Astrocyte (in vitro differentiated cells and primary cell): ENCODE measurements around the gene SNX10. TPM values are rescaled to one million over a fixed set of nuclear protein-coding genes. Genes with fewer than 3 reads are reported as not detected.

Experiments used
- DNase-seq: peaks from one replicate; pipeline ENCODE4 v3.0.0-alpha.2; 2010; ENCODE audit warnings: low read depth
- FAIRE-seq: peaks from 2 replicates; lab custom pipeline; 2011; peaks lifted over from hg19 to GRCh38; lab: Jason Lieb, UNC
- H2AFZ ChIP-seq: 2 replicates; pipeline ENCODE4 v1.6.0; 2012; ENCODE audit warnings: low read depth, low read length, inconsistent platforms
- H3K27ac ChIP-seq: 2 replicates; pipeline ENCODE4 v1.5.1; 2011; ENCODE audit warnings: low read depth, low read length, inconsistent platforms
- H3K27me3 ChIP-seq: 2 replicates; pipeline ENCODE4 v1.6.0; 2011; ENCODE audit warnings: low read length, inconsistent platforms; ENCODE audit not compliant: insufficient read depth
- H3K36me3 ChIP-seq: 2 replicates; pipeline ENCODE4 v1.5.1; 2011; ENCODE audit warnings: low read length, inconsistent platforms; ENCODE audit not compliant: insufficient read depth
- H3K4me1 ChIP-seq: 2 replicates; pipeline ENCODE4 v1.5.1; 2011; ENCODE audit warnings: low read length, inconsistent platforms; ENCODE audit not compliant: insufficient read depth
- H3K4me2 ChIP-seq: 2 replicates; pipeline ENCODE4 v1.6.0; 2012; ENCODE audit warnings: low read length, inconsistent platforms
- H3K4me3 ChIP-seq: 2 replicates; pipeline ENCODE4 v1.5.1; 2011; ENCODE audit warnings: low read depth, mild to moderate bottlenecking, low read length, inconsistent platforms; ENCODE audit not compliant: insufficient read depth
- H3K79me2 ChIP-seq: 2 replicates; pipeline ENCODE4 v1.6.0; 2012; ENCODE audit warnings: mild to moderate bottlenecking, low read length, inconsistent platforms; ENCODE audit not compliant: insufficient read depth
- H3K9ac ChIP-seq: 2 replicates; pipeline ENCODE4 v1.6.0; 2012; ENCODE audit warnings: mild to moderate bottlenecking, low read length, inconsistent platforms
- H3K9me3 ChIP-seq: 2 replicates; pipeline ENCODE4 v1.5.1; 2012; ENCODE audit warnings: low read depth, mild to moderate bottlenecking, low read length, inconsistent platforms; ENCODE audit not compliant: insufficient read depth
- H4K20me1 ChIP-seq: 2 replicates; pipeline ENCODE4 v1.6.0; 2012; ENCODE audit warnings: low read length, inconsistent platforms; ENCODE audit not compliant: insufficient read depth
- H3K27ac Mint-ChIP-seq: one replicate; pipeline ENCODE4 v1.8.0; 2021; ENCODE audit warnings: mild to moderate bottlenecking, mixed read lengths; ENCODE audit not compliant: unreplicated experiment
- H3K27me3 Mint-ChIP-seq: one replicate; pipeline ENCODE4 v1.8.0; 2021; ENCODE audit warnings: low read depth, mixed read lengths; ENCODE audit not compliant: unreplicated experiment
- H3K36me3 Mint-ChIP-seq: one replicate; pipeline ENCODE4 v1.8.0; 2021; ENCODE audit warnings: low read depth, mixed read lengths; ENCODE audit not compliant: unreplicated experiment
- H3K4me1 Mint-ChIP-seq: one replicate; pipeline ENCODE4 v1.8.0; 2021; ENCODE audit warnings: low read depth, mixed read lengths; ENCODE audit not compliant: unreplicated experiment
- H3K4me3 Mint-ChIP-seq: one replicate; pipeline ENCODE4 v1.8.0; 2021; ENCODE audit warnings: mild to moderate bottlenecking, moderate library complexity, mixed read lengths; ENCODE audit not compliant: unreplicated experiment
- H3K9me3 Mint-ChIP-seq: one replicate; pipeline ENCODE4 v1.8.0; 2021; ENCODE audit warnings: mild to moderate bottlenecking, mixed read lengths; ENCODE audit not compliant: unreplicated experiment
- EZH2 ChIP-seq: IDR thresholded peaks from 2 replicates; pipeline ENCODE4 v1.6.1; 2012; ENCODE audit warnings: mild to moderate bottlenecking, low read length, inconsistent platforms; ENCODE audit not compliant: insufficient read depth
- total RNA-seq: library from RNA; stranded (reverse); gene quantifications from 2 replicates; pipeline ENCODE4 v1.2.1, GENCODE V29; 2021
- TF ChIP-seq, protein P1 (sequence below): IDR thresholded peaks from 2 replicates; pipeline ENCODE4 v1.5.1; 2011; ENCODE audit warnings: low read depth, mild to moderate bottlenecking, inconsistent platforms, low read length, moderate library complexity; ENCODE audit not compliant: insufficient read depth

Gene SNX10
- total RNA-seq, 1 donor from 2014 or later: 5.4 TPM

DNA sequence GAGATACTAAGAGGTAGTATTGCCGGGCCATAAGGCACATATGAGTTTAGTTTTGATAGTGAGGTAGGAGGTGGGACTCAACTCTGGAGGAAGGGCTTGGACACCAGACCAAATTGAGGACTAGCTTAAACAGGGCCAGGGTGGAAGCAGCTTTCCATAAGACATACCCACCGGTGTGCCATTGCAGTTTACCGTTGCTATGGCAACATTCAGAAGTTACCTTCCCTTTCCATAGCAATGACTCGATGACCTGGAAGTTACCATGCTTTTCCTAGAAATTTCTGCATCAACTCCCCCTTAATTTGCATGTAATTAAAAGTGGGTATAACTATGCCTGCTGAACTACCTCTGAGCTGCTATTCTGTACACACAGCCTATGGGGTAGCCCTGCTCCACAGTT is 10.9 kb upstream of the SNX10 start:
- TF ChIP-seq, protein P1, sequence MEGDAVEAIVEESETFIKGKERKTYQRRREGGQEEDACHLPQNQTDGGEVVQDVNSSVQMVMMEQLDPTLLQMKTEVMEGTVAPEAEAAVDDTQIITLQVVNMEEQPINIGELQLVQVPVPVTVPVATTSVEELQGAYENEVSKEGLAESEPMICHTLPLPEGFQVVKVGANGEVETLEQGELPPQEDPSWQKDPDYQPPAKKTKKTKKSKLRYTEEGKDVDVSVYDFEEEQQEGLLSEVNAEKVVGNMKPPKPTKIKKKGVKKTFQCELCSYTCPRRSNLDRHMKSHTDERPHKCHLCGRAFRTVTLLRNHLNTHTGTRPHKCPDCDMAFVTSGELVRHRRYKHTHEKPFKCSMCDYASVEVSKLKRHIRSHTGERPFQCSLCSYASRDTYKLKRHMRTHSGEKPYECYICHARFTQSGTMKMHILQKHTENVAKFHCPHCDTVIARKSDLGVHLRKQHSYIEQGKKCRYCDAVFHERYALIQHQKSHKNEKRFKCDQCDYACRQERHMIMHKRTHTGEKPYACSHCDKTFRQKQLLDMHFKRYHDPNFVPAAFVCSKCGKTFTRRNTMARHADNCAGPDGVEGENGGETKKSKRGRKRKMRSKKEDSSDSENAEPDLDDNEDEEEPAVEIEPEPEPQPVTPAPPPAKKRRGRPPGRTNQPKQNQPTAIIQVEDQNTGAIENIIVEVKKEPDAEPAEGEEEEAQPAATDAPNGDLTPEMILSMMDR: no peak
- no peak for TF ChIP-seq EZH2
- no peaks in the 10 kb centered on the region for H3K4me1 ChIP-seq
- H3K4me3 ChIP-seq: no peak overlapping the region
- no peak overlapping the region for H3K27ac Mint-ChIP-seq
- H3K79me2 ChIP-seq: no peaks in the 10 kb centered on the region
- no peaks in the 10 kb centered on the region for H3K27me3 Mint-ChIP-seq
- no peak overlapping the region for H3K9ac ChIP-seq
- H3K4me1 Mint-ChIP-seq: no peaks in the 10 kb centered on the region
- no peak overlapping the region for H3K4me2 ChIP-seq
- H3K27ac ChIP-seq: no peak overlapping the region
- DNase-seq: no peak
- H3K36me3 Mint-ChIP-seq: no peaks in the 10 kb centered on the region
- no peaks in the 10 kb centered on the region for H4K20me1 ChIP-seq
- no peak for FAIRE-seq
- no peak overlapping the region for H3K4me3 Mint-ChIP-seq
- no peak overlapping the region for H2AFZ ChIP-seq
- H3K9me3 Mint-ChIP-seq: no peaks in the 10 kb centered on the region
- no peaks in the 10 kb centered on the region for H3K36me3 ChIP-seq
- H3K9me3 ChIP-seq: no peaks in the 10 kb centered on the region
- H3K27me3 ChIP-seq: no peaks in the 10 kb centered on the region

- Histone ChIP-seq H3K36me3 (no peaks in the 10 kb centered on the region), H3K79me2 (no peaks in the 10 kb centered on the region), H3K9ac (no peak overlapping the region), H3K9me3 (no peaks in the 10 kb centered on the region), H3K4me3 (no peak overlapping the region), H3K27ac (no peak overlapping the region), H4K20me1 (no peaks in the 10 kb centered on the region), H3K4me1 (no peaks in the 10 kb centered on the region), H3K4me2 (no peak overlapping the region), H2AFZ (no peak overlapping the region), H3K27me3 (no peaks in the 10 kb centered on the region)
- no peaks in the 10 kb centered on the region for H3K4me1 Mint-ChIP-seq
- H3K27ac Mint-ChIP-seq: no peak overlapping the region
- no peak overlapping the region for H3K4me3 Mint-ChIP-seq
- H3K36me3 Mint-ChIP-seq: no peaks in the 10 kb centered on the region
- no peak for FAIRE-seq
- DNase-seq: no peak
- peaks cover 3% of the 10 kb centered on the region for H3K27me3 Mint-ChIP-seq
- H3K9me3 Mint-ChIP-seq: no peaks in the 10 kb centered on the region
- TF ChIP-seq, protein P1: no peak
- no peak for TF ChIP-seq EZH2
Observed at GRCh38 chr7:26284477-26284876, 7.2 kb upstream of the SNX10 start.

DNA sequence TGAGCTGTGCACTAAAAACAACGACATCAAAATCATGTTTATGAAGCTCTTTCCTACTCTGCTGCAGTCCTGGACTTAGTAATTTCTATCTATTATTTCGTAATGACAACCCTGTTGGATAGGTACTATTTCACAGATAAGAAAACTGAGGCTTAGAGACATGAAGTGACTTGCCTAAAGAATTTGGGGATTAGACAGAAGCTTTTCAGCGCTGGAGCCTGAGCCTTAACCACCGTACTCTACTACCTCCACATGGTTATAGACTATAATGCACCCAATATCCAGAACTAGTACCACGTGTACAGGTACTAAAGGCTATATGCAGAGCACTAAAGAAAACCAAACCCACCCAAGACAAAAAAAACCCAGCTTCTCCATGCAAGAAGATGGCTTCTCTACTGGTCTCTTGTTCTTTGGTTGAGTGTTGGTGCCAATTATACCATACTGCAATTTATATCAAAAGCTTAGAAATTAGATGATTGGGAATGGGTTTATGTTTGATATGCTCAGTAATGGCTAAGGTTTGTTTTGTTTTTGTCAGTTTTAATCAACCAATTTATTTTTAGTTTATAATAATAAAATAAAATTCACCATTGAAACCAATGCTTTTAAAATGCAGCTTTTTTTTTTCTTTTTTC is 6.5 kb upstream of the SNX10 start:
- Mint-ChIP-seq H3K9me3 (peaks cover 1% of the 10 kb centered on the region), H3K4me1 (no peaks in the 10 kb centered on the region), H3K27ac (no peak overlapping the region), H3K36me3 (no peaks in the 10 kb centered on the region), H3K27me3 (peaks cover 4% of the 10 kb centered on the region), H3K4me3 (no peak overlapping the region)
- FAIRE-seq: no peak
- Histone ChIP-seq H2AFZ (no peak overlapping the region), H3K36me3 (no peaks in the 10 kb centered on the region), H3K4me2 (no peak overlapping the region), H3K27ac (no peak overlapping the region), H3K9me3 (no peaks in the 10 kb centered on the region), H3K27me3 (no peaks in the 10 kb centered on the region), H3K9ac (no peak overlapping the region), H3K4me1 (no peaks in the 10 kb centered on the region), H3K79me2 (no peaks in the 10 kb centered on the region), H4K20me1 (no peaks in the 10 kb centered on the region), H3K4me3 (no peak overlapping the region)
- no peak for DNase-seq
- TF ChIP-seq, protein P1: no peak
- TF ChIP-seq EZH2: no peak
